Lower leg skin (tissue), 3 donors: ENCODE data around the gene RPTOR.

ENCODE experiments used
- CTCF ChIP-seq, 3 donors: fragments of 450-650 bp; IDR thresholded peaks; one replicate each; pipeline ENCODE4 v1.5.1; 2016; ENCODE audit warnings: antibody characterized with exemption in 3 of 3, mild to moderate bottlenecking in 3 of 3, moderate library complexity in 2 of 3
- POLR2A ChIP-seq, 2 donors: fragments of 450-650 bp; IDR thresholded peaks; one replicate each; pipeline ENCODE4 v1.6.1; 2016 to 2017; ENCODE audit warnings: antibody characterized with exemption in 2 of 2, mild to moderate bottlenecking in 1 of 2, moderate library complexity in 1 of 2

- TF ChIP-seq POLR2A (IDR thresholded peaks at IDR 0.05) (no peak), CTCF (IDR thresholded peaks at IDR 0.05) (no peak)
Measured at GRCh38 chr17:80722661-80723060, 178.0 kb downstream of the RPTOR start.
